Vein endothelial cell (primary cell): ENCODE data around the gene ARAF. TPM values are rescaled to one million over a fixed set of nuclear protein-coding genes. Genes with fewer than 3 reads are reported as not detected.

ENCODE experiments used
- small RNA-seq: library from RNA; depleted of rRNA; stranded (forward); fragments of <200 nt; gene quantifications from one replicate; pipeline ENCODE3, GENCODE V24; 2012
- total RNA-seq: library from RNA; depleted of rRNA; stranded (reverse); fragments of >200 nt; gene quantifications from 2 replicates; pipeline ENCODE4 v1.2.3, GENCODE V29; 2012

The ARAF gene
- total RNA-seq = 19.6 and 23.8 TPM in 2 replicates

GRCh38 chrX:47560934-47561658, at the start of gene ARAF:
Gene ARAF, plus strand, starts transcription at chrX:47561205. Its CDS starts 1,763 bp downstream, at chrX:47562968.

GRCh38 chrX:47581731-47582647, 21.0 kb downstream of the ARAF start, which contains the start of gene TIMP1:
Gene TIMP1, plus strand, starts transcription at chrX:47582436. Its CDS starts 980 bp downstream, at chrX:47583416.

DNA sequence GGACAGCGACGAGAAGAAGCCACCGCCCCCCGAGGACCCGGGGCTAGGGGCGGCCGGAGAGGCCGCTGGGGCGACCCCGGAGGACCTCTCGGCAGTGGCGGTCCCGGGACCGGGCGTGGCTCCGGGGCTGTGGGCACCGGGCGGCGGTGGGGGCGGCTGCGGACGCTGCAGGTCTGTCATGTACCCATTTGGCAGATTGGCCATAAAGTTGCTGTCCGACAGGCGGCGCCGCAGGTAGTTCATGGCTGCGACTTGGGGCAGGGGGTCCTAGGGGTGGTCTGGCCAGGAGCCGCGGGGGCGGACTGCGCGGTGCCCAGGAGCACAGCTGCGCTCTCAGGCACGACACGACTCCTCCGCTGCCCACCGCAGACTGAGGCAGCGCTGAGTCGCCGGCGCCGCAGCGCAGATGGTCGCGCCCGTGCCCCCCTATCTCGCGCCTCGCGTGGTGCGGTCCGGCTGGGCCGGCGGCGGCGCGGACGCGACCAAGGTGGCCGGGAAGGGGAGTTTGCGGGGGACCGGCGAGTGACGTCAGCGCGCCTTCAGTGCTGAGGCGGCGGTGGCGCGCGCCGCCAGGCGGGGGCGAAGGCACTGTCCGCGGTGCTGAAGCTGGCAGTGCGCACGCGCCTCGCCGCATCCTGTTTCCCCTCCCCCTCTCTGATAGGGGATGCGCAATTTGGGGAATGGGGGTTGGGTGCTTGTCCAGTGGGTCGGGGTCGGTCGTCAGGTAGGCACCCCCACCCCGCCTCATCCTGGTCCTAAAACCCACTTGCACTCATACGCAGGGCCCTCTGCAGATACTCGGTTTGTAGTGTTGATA, 58.7 kb downstream of the ARAF start, which contains the start of gene SYN1:
SYN1 (minus strand) TSS at position 372 of the 817 bp plus-strand sequence; CDS start at position 243, 129 bp downstream.

Small RNA genes within 50 kb of the gene (small RNA-seq; reads per million reads assigned to genes)
- gene MIR4769 = not detected

Other genes starting within 250 kb of the ARAF start
- gene ZNF157, start 190.6 kb upstream of the ARAF start, total RNA-seq = under 0.01 TPM in 1 of 2 replicates, not detected in the other
- 10.4 and 10.5 TPM in 2 replicates for gene ZNF41, start 78.0 kb upstream of the ARAF start, total RNA-seq
- 74.5 and 125 TPM in 2 replicates for gene TIMP1, start 21.2 kb downstream of the ARAF start, total RNA-seq
- gene SYN1, start 58.7 kb downstream of the ARAF start, total RNA-seq = not detected in 2 replicates
- 0.38 and 0.98 TPM in 2 replicates for gene CFP, start 68.7 kb downstream of the ARAF start, total RNA-seq
- gene ELK1, start 89.4 kb downstream of the ARAF start, total RNA-seq = 18.0 and 19.1 TPM in 2 replicates
- gene UXT, start 98.0 kb downstream of the ARAF start, total RNA-seq = 88.7 and 91.1 TPM in 2 replicates